ENCODE results near the gene MAP1LC3B2. TPM values are rescaled to one million over a fixed set of nuclear protein-coding genes. Genes with fewer than 3 reads are reported as not detected.

MAP1LC3B2 gene
- total RNA-seq, 2 experiments from 2014 or later: 1.3 to 1.7 TPM

DNA sequence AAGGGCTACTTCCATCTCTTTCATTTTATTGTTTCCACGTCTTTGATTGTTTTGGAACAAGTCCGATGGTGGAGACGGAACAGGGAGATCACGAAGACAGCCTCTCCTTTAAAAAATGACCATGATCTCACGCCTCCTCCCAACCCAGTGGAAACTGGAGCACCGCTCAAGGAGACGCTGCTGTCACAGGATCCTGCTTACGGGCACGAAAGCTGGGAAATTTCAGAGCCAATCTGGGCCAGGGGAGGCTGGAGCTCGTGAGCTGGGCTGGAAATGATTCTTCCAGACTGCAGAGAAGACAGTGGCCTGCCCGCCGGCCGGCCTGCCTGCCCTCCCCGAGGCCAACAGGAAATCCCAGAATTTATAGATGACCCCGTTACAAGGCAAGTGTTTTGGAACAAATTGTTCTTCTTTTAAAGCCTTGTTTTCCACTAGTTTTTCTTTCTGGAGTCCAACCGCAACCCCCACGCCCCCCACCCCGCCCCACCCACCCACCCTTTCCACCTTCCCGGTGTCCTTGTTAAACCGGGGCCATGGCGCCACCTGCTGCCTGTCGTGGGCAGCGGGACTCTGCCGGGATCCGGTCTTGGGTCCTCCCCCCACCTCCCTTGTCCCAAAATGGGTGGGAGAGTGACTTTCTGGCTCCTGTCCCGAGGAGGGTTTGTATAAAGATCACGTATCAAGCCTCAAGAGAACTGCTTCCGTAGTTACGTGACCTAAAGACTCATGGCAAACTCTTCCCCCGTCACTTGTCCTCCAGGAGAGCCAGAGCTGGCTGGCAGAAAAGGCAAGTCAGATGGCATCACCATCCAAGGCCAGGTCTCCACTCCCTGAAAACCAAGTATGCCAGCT lies 40.3 kb downstream of the MAP1LC3B2 start:
- Mint-ChIP-seq H3K4me3 (no peak overlapping the region), H3K27me3 (ENCODE audit: low read depth) (peaks cover 2% of the 10 kb centered on the region), H3K36me3 (ENCODE audit: low read depth) (no peaks in the 10 kb centered on the region), H3K9me3 (ENCODE audit: insufficient read depth) (no peaks in the 10 kb centered on the region), H3K27ac (no peak overlapping the region), H3K4me1 (ENCODE audit: low read depth) (peaks cover 44% of the 10 kb centered on the region)
- DNase-seq (peak; percentile 68), ATAC-seq (no peak)
- ChIA-PET CTCF (interaction anchor here (0.7 to 2.9 kb wide), 20 partner anchors 9 to 584 kb away, joined by 3 to 13 read pairs (median 4); partner anchors contain the start of gene MAP1LC3B2), POLR2A (interaction anchor here (4.0 kb wide), 1 partner anchor 40 kb away, joined by 23 read pairs; the partner anchor contains the start of gene MAP1LC3B2)

DNA sequence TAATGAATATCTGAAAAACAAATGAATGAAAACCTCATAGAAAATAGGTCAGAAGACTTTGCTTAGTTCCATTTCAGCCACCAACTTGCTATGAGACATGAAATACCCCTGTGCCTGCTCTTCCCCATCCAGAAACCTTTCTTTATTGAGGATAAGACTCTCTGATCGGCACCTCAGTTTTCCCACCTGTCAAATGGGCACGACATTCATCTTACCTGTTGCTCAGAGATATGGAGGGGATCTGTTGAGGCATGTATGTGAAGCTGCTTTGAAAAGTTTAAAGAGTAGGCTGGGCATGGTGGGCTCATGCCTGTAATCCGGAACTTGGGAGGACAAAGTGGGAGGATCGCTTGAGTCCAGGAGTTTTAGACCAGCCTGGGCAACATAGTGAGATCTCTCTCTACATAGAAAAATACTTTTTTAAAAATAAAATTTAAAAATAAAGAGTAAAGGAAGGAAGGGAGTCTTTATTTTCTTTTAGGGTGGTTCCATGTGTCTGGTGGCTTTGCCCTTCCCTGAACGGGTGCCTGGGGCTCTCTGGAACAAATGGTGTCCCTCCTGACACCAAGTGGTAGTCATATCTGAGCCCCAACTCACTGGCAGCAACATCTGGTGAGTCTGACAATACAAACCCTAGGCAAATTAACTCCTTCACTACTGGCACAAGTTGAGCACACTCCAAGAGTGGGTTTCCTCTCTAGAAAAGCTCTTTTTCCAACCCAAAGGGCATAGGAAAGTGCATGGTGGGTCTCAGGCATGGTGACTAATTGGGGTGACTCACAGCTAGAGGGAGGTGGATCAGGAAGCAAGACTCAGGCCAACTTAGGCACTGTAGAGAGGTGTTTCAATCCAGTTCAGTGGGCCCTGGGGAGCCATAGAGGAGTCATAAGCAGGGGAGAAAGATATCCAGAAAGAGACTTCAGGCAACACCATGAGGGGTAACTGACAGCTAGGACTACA lies 42.1 kb downstream of the MAP1LC3B2 start:
- DNase-seq (no peak), ATAC-seq (no peak)
- ChIA-PET POLR2A (interaction anchor here (0.6 to 4.0 kb wide), 2 partner anchors 42 to 289 kb away, joined by 3 to 23 read pairs; partner anchors contain the start of gene MAP1LC3B2), CTCF (interaction anchor here (0.6 to 2.9 kb wide), 13 partner anchors 9 to 460 kb away, joined by 3 to 13 read pairs (median 4); partner anchors contain the start of gene MAP1LC3B2)
- H3K36me3 Mint-ChIP-seq (ENCODE audit: low read depth): no peaks in the 10 kb centered on the region
- peaks cover 7% of the 10 kb centered on the region for H3K27me3 Mint-ChIP-seq (ENCODE audit: low read depth)
- H3K27ac Mint-ChIP-seq: no peak overlapping the region
- H3K4me3 Mint-ChIP-seq: no peak overlapping the region
- H3K4me1 Mint-ChIP-seq (ENCODE audit: low read depth): peaks cover 30% of the 10 kb centered on the region
- H3K9me3 Mint-ChIP-seq (ENCODE audit: insufficient read depth): no peaks in the 10 kb centered on the region

DNA sequence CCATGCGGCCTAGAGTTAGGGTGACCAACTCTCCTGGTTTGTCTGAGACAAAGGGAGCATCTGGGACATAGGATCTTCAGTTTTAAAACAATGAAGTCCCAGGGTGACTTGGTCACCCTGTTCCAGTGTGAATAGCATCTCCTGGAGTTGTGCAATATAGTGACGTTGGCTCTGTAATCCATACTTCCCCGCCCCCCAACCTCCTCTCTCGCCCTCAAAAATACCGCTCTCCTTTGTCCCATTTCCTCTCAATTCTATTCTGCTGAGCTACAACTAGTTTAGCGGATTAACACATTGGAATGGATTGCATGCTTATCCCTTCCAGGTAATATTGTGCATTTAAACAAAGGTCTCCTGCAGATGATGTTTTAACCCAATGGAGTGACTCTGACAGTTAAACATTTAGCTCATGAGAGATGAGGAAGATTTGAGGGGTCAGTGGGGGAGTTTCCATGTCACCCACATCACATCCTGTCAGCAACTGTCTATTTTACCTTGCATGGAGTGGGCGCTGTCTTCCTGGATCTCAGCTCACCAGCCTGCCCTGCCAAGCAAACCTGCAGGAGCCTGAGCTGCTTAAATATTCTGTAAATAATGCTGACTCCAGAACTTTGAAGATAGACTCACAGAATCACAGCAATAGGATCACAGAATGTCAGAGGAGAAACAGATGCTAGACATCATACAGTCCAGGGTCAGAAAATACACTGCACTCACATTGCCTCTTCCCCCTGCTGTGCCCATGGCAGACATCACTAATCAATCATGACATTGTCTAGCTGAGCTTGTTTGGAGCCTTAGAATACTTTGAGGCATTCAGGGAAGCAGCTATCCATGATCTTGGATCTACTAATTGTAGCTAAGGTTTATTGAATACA lies 43.0 kb downstream of the MAP1LC3B2 start:
- Mint-ChIP-seq H3K4me1 (ENCODE audit: low read depth) (peaks cover 30% of the 10 kb centered on the region), H3K36me3 (ENCODE audit: low read depth) (no peaks in the 10 kb centered on the region), H3K27me3 (ENCODE audit: low read depth) (peaks cover 7% of the 10 kb centered on the region), H3K9me3 (ENCODE audit: insufficient read depth) (no peaks in the 10 kb centered on the region), H3K27ac (no peak overlapping the region), H3K4me3 (no peak overlapping the region)
- ATAC-seq (no peak), DNase-seq (no peak)
- ChIA-PET POLR2A (interaction anchor here (0.6 to 4.0 kb wide), 2 partner anchors 43 to 105 kb away, joined by 3 to 23 read pairs; partner anchors contain the start of gene MAP1LC3B2), CTCF (interaction anchor here (0.6 to 2.4 kb wide), 6 partner anchors 22 to 604 kb away, joined by 3 to 10 read pairs (median 4); partner anchors contain the start of gene MAP1LC3B2)

DNA sequence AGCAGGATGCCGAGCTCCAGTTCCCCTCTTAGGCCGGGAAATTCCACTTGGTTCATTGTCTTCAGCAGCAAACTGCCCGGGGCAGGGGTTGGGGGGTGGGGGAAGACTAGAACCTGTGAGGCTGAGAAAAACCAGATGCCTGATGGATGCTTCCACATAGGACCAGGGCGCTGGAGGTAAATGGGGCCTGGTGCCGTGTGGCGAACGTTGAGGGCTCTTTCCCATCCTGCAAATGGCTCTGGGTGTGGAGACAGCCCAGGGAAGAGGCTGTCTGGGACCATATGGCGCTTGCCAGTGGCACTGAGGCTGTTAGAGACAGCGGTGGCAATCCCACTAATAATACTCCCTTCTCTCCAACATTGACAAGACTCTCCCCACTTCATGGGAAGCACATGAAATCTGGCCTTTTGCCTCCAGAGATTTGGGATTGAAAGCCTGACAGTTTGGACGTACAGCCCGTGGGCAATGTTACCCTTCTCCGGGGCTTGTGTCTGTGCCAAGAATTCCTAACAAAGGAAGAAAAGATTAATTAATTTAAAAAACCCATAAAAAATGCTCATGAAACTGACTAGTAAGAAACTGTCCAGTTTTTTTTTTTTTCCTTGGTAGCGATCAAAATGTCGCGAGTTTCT lies 44.5 kb downstream of the MAP1LC3B2 start:
- Mint-ChIP-seq H3K4me1 (ENCODE audit: low read depth) (peaks cover 25% of the 10 kb centered on the region), H3K9me3 (ENCODE audit: insufficient read depth) (no peaks in the 10 kb centered on the region), H3K27ac (no peak overlapping the region), H3K27me3 (ENCODE audit: low read depth) (peaks cover 5% of the 10 kb centered on the region), H3K4me3 (no peak overlapping the region), H3K36me3 (ENCODE audit: low read depth) (no peaks in the 10 kb centered on the region)
- ChIA-PET POLR2A (no interaction called here), CTCF (no interaction called here)
- DNase-seq (no peak), ATAC-seq (no peak)

DNA sequence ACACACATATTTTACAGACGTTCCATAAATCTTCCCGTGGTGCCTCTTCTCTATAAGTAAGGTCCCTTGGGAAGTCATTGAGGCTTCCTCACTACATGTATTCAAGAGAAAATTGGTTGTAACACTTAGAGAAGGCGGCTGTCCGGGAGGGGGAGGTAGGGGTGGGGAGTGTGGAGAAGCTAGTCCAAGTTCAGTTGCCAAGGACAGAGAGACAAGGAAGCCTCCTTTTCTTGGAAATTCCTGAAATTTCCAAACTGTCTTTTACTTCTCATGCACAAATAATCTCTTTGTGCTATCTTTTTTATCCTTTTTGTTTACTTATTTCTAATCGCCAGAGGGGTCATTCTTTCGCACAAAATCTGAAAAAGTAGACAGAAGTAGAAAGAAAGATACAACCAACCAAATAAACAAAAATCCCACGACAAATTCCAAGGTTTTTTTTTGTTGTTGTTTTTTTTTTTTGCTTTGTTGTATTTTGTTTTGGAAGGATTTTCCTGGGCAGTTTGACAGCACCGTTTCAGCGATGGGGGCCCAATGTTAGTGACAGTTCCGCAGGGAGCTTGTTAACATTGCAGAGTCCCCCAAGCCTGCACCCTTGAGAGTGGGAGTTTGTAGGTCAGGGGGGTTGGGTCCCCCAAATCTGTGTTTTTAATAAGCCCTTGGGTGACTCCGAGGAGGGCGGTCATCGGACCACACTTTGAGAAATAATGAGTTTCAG lies 45.2 kb downstream of the MAP1LC3B2 start:
- Mint-ChIP-seq H3K4me3 (no peak overlapping the region), H3K27me3 (ENCODE audit: low read depth) (peaks cover 4% of the 10 kb centered on the region), H3K9me3 (ENCODE audit: insufficient read depth) (no peaks in the 10 kb centered on the region), H3K4me1 (ENCODE audit: low read depth) (peaks cover 21% of the 10 kb centered on the region), H3K36me3 (ENCODE audit: low read depth) (no peaks in the 10 kb centered on the region), H3K27ac (no peak overlapping the region)
- DNase-seq (no peak), ATAC-seq (no peak)
- CTCF ChIA-PET: no interaction called here
- POLR2A ChIA-PET: no interaction called here

DNA sequence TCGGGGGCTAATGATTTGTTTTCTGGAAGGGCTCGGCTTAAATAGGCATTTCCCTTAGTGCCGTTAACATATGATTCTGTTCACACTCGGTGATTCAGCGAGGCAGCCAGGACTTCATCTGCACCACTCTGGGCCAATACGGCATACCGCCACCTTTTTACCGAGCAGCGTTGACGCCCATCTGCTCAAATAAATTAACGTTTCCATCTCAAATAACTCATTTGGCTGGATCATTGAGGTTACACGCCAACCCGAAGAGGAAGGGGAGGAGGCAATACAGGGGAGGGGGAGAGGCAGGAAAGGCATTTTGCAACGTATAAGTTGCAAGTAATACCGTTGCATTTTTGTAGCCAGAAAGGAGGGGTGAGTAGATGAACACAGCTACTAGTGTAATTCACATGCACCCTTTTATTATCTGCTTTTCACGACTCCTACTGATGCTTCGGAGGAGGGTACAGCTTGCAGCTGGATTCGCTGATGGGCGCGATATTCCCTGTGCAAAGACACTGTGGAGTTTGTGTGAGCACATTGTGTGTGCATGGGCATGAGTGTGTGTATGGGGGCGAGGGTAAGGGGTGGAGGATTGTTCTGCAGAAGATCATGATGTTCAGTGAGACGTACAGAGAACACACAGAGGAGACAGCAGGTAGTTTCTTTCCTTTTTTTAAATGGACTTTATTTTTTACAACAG lies 45.9 kb downstream of the MAP1LC3B2 start:
- ChIA-PET CTCF (no interaction called here), POLR2A (no interaction called here)

DNA sequence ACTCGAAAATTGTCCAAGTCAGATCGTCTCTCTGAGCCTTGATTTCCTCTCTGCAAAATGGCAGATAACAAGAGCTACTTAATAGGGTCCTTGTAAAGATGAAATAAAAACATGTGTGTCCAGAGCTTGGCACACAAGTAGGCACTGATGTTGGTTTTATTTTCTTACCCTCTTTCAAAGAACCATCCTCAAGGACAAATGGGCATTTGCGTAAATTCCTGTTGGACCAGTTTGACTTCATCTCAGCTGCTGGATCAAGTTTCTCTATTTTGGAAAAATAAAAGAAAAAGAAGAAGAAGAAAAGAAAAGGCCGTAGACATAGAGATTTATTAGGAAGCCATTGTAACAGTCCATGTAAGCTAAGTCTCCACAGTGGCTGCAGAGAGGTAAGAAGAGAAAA lies 47.2 kb downstream of the MAP1LC3B2 start:
- ChIA-PET POLR2A (no interaction called here), CTCF (interaction anchor here (0.6 to 1.4 kb wide), 2 partner anchors 23 to 608 kb away, joined by 3 read pairs; no protein-coding TSS in a partner anchor)
- Mint-ChIP-seq H3K9me3 (ENCODE audit: insufficient read depth) (no peaks in the 10 kb centered on the region), H3K4me1 (ENCODE audit: low read depth) (peaks cover 14% of the 10 kb centered on the region), H3K27ac (no peak overlapping the region), H3K36me3 (ENCODE audit: low read depth) (no peaks in the 10 kb centered on the region), H3K4me3 (no peak overlapping the region), H3K27me3 (ENCODE audit: low read depth) (peaks cover 4% of the 10 kb centered on the region)
- ATAC-seq (no peak), DNase-seq (no peak)

More for the DNA sequence above, 45.9 kb downstream of the MAP1LC3B2 start:
- Mint-ChIP-seq H3K4me3 (no peak overlapping the region), H3K4me1 (ENCODE audit: low read depth) (peaks cover 15% of the 10 kb centered on the region), H3K36me3 (ENCODE audit: low read depth) (no peaks in the 10 kb centered on the region), H3K27me3 (ENCODE audit: low read depth) (peaks cover 4% of the 10 kb centered on the region), H3K9me3 (ENCODE audit: insufficient read depth) (no peaks in the 10 kb centered on the region), H3K27ac (no peak overlapping the region)
- no peak for ATAC-seq
- DNase-seq: no peak

DNA sequence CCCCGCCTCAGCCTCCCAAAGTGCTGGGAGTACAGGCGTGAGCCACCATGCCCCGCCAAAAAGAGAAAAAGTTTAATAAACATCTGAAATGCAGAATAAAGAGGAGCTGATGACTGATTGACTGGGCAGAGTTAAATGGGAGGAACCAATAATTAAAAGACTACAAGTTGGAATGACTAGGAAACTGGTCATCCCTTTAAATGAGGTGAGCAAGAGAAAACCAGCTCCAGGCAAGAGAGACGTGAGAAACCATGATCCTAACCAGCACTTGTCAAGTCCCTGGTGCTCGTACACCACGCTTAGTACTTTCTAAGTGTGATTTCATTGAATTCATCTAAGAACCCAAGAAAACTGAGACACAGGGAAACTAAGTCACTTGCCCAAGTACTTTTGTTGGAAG lies 47.9 kb downstream of the MAP1LC3B2 start:
- Mint-ChIP-seq H3K4me1 (ENCODE audit: low read depth) (peaks cover 10% of the 10 kb centered on the region), H3K36me3 (ENCODE audit: low read depth) (no peaks in the 10 kb centered on the region), H3K4me3 (no peak overlapping the region), H3K27ac (no peak overlapping the region), H3K9me3 (ENCODE audit: insufficient read depth) (no peaks in the 10 kb centered on the region), H3K27me3 (ENCODE audit: low read depth) (peaks cover 4% of the 10 kb centered on the region)
- ATAC-seq (no peak), DNase-seq (no peak)
- ChIA-PET POLR2A (no interaction called here), CTCF (interaction anchor here (1.4 kb wide), 1 partner anchor 609 kb away, joined by 3 read pairs; no protein-coding TSS in a partner anchor)

DNA sequence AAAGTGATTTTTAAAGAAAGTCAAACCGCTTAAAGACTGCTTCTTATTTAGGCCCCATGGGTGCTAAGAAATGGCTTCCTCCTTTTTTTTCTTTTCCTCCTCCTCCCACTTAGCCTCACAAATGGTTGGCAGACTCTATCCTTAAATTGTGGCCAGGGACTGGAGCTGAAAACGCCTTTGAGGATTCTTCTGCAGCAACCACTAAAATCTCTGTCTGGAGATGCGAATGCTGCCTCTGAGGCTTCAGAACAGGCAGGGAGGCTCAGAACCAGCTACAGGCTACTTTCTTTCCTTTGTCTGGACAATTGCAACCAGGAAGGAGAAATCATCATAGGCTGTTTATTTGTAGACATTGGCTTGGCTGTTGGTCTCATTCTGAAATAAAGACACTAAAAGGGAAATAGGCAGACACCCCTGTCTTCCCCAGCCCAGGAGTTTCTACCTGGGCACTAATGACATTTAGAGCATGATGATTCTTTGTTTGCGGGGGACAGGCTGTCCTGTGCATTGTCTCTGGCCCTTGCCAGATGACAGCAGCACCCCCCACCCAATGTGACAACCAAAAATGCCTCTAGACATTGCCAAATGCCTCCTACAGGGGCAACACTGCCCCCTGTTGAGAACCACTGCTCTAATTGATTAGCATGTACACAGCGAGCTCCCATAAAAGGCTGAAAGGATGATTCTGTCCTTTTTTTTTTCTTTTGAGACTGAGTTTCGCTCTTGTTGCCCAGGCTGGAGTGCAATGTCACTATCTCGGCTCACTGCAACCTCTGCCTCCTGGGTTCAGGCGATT lies 50.3 kb downstream of the MAP1LC3B2 start:
- DNase-seq: peak; percentile 52
- Mint-ChIP-seq H3K9me3 (ENCODE audit: insufficient read depth) (no peaks in the 10 kb centered on the region), H3K36me3 (ENCODE audit: low read depth) (no peaks in the 10 kb centered on the region), H3K27me3 (ENCODE audit: low read depth) (peaks cover 4% of the 10 kb centered on the region), H3K27ac (no peak overlapping the region), H3K4me1 (ENCODE audit: low read depth) (peaks cover 3% of the 10 kb centered on the region), H3K4me3 (no peak overlapping the region)
- ChIA-PET POLR2A (no interaction called here), CTCF (interaction anchor here (0.6 to 1.5 kb wide), 15 partner anchors 9 to 612 kb away, joined by 3 to 8 read pairs (median 3); partner anchors contain the start of gene MAP1LC3B2)
- ATAC-seq: no peak

All from activated CD8-positive, alpha-beta T cell treated with anti-CD3 and anti-CD28 coated beads, Interleukin-2, amount 10 ng/mL, durations not matched to agents 7 days and 5 days (primary cell).